ENCODE data around the gene UBE2H.

GRCh38 chr7:129947049-129947448 is 5.7 kb downstream of the UBE2H start:
- no peak for TF ChIP-seq POLR2A (IDR thresholded peaks at IDR 0.05)
- TF ChIP-seq POLR2AphosphoS5 (IDR thresholded peaks at IDR 0.05) = no peak
- no peak for TF ChIP-seq CTCF (IDR thresholded peaks at IDR 0.05)
